C4-2B (cell line): ENCODE results near the gene SOAT2.

ENCODE experiments used
- ZFX ChIP-seq: fragments of 450-650 bp; IDR thresholded peaks from 2 replicates; pipeline ENCODE4 v1.6.1; 2017
- TF ChIP-seq, protein P1 (sequence below): fragments of 450-650 bp; conservative IDR thresholded peaks from 2 replicates; pipeline ENCODE4 v1.5.1; 2017; ENCODE audit warnings: mild to moderate bottlenecking

DNA sequence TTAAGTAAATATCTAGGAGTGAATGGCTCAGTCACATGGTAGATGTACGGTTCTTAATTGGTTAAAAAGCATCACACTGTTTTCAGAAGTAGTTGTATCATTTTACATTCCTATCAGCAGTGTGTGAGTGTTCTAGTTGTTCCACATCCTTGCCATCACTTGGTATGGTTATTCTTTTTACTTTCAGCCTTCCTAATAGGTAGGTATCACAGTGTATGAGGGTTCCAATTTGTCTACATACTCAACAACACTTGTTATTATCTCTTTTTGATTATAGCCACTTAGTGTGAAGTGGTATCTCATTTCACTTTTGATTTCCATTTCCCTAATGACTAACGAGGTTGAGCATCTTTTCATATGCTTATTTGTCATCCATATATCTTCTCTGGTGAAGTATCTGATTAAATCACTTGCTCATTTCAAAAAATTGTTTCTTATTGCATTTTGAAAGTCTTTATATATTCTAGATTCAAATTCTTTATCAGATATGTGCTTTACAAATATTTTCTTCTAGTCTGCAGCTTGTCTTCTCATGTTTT, 20.6 kb upstream of the SOAT2 start:
- TF ChIP-seq, protein P1, sequence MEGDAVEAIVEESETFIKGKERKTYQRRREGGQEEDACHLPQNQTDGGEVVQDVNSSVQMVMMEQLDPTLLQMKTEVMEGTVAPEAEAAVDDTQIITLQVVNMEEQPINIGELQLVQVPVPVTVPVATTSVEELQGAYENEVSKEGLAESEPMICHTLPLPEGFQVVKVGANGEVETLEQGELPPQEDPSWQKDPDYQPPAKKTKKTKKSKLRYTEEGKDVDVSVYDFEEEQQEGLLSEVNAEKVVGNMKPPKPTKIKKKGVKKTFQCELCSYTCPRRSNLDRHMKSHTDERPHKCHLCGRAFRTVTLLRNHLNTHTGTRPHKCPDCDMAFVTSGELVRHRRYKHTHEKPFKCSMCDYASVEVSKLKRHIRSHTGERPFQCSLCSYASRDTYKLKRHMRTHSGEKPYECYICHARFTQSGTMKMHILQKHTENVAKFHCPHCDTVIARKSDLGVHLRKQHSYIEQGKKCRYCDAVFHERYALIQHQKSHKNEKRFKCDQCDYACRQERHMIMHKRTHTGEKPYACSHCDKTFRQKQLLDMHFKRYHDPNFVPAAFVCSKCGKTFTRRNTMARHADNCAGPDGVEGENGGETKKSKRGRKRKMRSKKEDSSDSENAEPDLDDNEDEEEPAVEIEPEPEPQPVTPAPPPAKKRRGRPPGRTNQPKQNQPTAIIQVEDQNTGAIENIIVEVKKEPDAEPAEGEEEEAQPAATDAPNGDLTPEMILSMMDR, result no peak
- TF ChIP-seq ZFX, result no peak
